GM12878 (cell line): ENCODE results near the gene AFMID. TPM values are rescaled to one million over a fixed set of nuclear protein-coding genes. Genes with fewer than 3 reads are reported as not detected.

Experiments
- CREB1 ChIP-seq: IDR thresholded peaks from 2 replicates; pipeline ENCODE4 v1.6.1; 2012; ENCODE audit warnings: low read depth, mild to moderate bottlenecking, inconsistent platforms
- ESRRA ChIP-seq: IDR thresholded peaks from 2 replicates; pipeline ENCODE4 v1.6.1; 2012; ENCODE audit warnings: mild to moderate bottlenecking, low read length, improper control_type of control experiment
- EZH2 ChIP-seq: IDR thresholded peaks from 2 replicates; pipeline ENCODE4 v1.6.1; 2012; ENCODE audit warnings: low read depth, mild to moderate bottlenecking, control low read depth, inconsistent platforms, low read length, borderline replicate concordance; ENCODE audit not compliant: control insufficient read depth
- NR2F1 ChIP-seq: fragments of 450-650 bp; conservative IDR thresholded peaks from 2 replicates; pipeline ENCODE4 v1.6.1; 2017; ENCODE audit warnings: mild to moderate bottlenecking
- NRF1 ChIP-seq: conservative IDR thresholded peaks from 2 replicates; pipeline ENCODE4 v1.6.1; 2011; ENCODE audit warnings: mild to moderate bottlenecking, low read depth, low read length, improper control_type of control experiment
- RAD51 ChIP-seq: fragments of 450-650 bp; IDR thresholded peaks from 2 replicates; pipeline ENCODE4 v1.6.1; 2016; ENCODE audit warnings: moderate library complexity, mild to moderate bottlenecking, inconsistent platforms
- RCOR1 ChIP-seq: conservative IDR thresholded peaks from 2 replicates; pipeline ENCODE4 v1.6.1; 2012; ENCODE audit warnings: low read depth, low read length, improper control_type of control experiment
- RUNX3 ChIP-seq: IDR thresholded peaks from 2 replicates; pipeline ENCODE4 v1.6.1; 2012; ENCODE audit warnings: low read length, inconsistent platforms
- SREBF1 ChIP-seq: IDR thresholded peaks from 2 replicates; pipeline ENCODE4 v1.6.1; 2012; ENCODE audit warnings: mild to moderate bottlenecking, low read length
- SREBF2 ChIP-seq: IDR thresholded peaks from 2 replicates; pipeline ENCODE4 v1.6.1; 2012; ENCODE audit warnings: mild to moderate bottlenecking, low read length
- TAF1 ChIP-seq: IDR thresholded peaks from 2 replicates; pipeline ENCODE4 v1.6.1; 2011; ENCODE audit warnings: mild to moderate bottlenecking, low read depth, low read length, borderline replicate concordance
- TARDBP ChIP-seq: IDR thresholded peaks from 2 replicates; pipeline ENCODE4 v1.6.1; 2016; ENCODE audit warnings: borderline replicate concordance
- polyA plus RNA-seq, 11 experiments: library from polyadenylated mRNA; depleted of rRNA in 4 of 11; unstranded in 6 of 11; stranded (reverse) in 5 of 11; fragments of >200 nt; fragmentation: Nextera tagmentation in 4 of 11; fragmentation: Illumina TruSeq in 1 of 11; extraction: Ambion mirVana in 4 of 11; extraction: Trizol in 1 of 11; gene quantifications; 1 replicate in 1 of 11; 2 replicates in 10 of 11; pipeline versions ENCODE4 v1.2.1 to v1.2.3, GENCODE V29; 2011 to 2016; ENCODE audit warnings: inconsistent platforms in 2 of 11, missing spikeins in 2 of 11, low read depth in 1 of 11
- total RNA-seq, 4 experiments: library from RNA; depleted of rRNA in 3 of 4; stranded (reverse); fragments of >200 nt in 3 of 4; fragmentation: Illumina TruSeq in 1 of 4; extraction: Trizol in 1 of 4; gene quantifications; 2 replicates each; pipeline versions ENCODE4 v1.2.1 to v1.2.3, GENCODE V29; 2013 to 2021
- TF ChIP-seq, protein P1 (sequence below): IDR thresholded peaks from 2 replicates; pipeline ENCODE4 v1.6.1; 2012; ENCODE audit warnings: improper control_type of control experiment, low read depth, low read length; ENCODE audit not compliant: insufficient replicate concordance
- TF ChIP-seq, protein P2 (sequence below): IDR thresholded peaks from 2 replicates; pipeline ENCODE4 v1.6.1; 2012; ENCODE audit warnings: low read depth, low read length, improper control_type of control experiment
- TF ChIP-seq, protein P3 (sequence below): fragments of 450-650 bp; IDR thresholded peaks from 2 replicates; pipeline ENCODE4 v1.6.1; 2017; ENCODE audit warnings: mild to moderate bottlenecking, low read depth, inconsistent platforms; ENCODE audit not compliant: poor library complexity, severe bottlenecking
- TF ChIP-seq, protein P4 (sequence below): fragments of 450-650 bp; formaldehyde crosslinking; IDR thresholded peaks from 2 replicates; pipeline ENCODE4 v1.4.0; 2022; ENCODE audit warnings: mild to moderate bottlenecking, moderate library complexity
- TF ChIP-seq, protein P5 (sequence below): IDR thresholded peaks from 2 replicates; pipeline ENCODE4 v1.6.1; 2011; ENCODE audit warnings: low read depth, low read length, improper control_type of control experiment, borderline replicate concordance

Gene AFMID
- total and polyA plus RNA-seq, 10 of the 15 experiments (the other 5 are each of a cell fraction or from before 2014, with no cell fraction given), result 36.1 to 98.8 (median 51.6) TPM

DNA sequence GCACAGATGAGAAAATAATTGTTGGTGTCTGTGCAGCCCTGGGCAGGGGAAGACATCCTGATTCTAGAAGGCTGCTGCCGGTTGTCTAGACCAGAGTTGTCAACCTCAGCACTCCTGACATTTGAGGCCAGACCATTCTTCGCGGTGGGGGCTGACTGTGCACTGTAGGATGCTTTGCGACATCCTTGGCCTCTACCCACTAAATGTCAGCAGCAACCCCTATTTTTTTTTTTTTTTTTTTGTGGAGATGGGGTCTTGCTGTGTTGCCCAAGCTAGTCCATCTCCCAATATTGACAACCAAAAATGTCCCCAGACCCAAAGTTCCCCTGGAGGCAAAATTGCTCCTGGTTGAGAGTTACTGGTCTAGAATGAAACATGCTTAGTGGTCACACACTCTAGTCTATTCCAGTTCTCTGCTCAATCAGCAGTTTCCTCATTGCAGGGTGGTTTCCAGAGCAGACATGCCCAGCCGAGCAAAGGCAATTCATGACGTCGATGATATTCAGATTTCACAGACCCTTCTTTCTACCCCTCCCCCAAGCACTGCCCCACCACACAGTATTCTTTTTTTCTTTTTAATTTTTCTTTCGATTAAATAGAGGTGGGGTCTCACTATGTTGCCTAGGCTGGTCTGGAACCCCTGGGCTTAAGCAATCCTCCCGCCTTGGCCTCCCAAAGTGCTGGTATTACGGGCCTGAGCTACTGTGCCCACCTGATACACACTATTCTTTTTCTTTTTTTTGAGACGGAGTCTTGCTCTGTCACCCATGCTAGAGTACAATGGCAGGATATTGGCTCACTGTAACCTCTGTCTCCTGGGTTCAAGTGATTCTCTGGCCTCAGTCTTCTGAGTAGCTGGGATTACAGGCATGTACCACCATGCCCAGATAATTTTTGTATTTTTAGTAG lies 32.0 kb upstream of the AFMID start (continued):
- TF ChIP-seq, protein P1, sequence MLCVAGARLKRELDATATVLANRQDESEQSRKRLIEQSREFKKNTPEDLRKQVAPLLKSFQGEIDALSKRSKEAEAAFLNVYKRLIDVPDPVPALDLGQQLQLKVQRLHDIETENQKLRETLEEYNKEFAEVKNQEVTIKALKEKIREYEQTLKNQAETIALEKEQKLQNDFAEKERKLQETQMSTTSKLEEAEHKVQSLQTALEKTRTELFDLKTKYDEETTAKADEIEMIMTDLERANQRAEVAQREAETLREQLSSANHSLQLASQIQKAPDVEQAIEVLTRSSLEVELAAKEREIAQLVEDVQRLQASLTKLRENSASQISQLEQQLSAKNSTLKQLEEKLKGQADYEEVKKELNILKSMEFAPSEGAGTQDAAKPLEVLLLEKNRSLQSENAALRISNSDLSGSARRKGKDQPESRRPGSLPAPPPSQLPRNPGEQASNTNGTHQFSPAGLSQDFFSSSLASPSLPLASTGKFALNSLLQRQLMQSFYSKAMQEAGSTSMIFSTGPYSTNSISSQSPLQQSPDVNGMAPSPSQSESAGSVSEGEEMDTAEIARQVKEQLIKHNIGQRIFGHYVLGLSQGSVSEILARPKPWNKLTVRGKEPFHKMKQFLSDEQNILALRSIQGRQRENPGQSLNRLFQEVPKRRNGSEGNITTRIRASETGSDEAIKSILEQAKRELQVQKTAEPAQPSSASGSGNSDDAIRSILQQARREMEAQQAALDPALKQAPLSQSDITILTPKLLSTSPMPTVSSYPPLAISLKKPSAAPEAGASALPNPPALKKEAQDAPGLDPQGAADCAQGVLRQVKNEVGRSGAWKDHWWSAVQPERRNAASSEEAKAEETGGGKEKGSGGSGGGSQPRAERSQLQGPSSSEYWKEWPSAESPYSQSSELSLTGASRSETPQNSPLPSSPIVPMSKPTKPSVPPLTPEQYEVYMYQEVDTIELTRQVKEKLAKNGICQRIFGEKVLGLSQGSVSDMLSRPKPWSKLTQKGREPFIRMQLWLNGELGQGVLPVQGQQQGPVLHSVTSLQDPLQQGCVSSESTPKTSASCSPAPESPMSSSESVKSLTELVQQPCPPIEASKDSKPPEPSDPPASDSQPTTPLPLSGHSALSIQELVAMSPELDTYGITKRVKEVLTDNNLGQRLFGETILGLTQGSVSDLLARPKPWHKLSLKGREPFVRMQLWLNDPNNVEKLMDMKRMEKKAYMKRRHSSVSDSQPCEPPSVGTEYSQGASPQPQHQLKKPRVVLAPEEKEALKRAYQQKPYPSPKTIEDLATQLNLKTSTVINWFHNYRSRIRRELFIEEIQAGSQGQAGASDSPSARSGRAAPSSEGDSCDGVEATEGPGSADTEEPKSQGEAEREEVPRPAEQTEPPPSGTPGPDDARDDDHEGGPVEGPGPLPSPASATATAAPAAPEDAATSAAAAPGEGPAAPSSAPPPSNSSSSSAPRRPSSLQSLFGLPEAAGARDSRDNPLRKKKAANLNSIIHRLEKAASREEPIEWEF, result peak; percentile 25
- TF ChIP-seq EZH2 (no peak), TARDBP (no peak), ESRRA (peak; percentile 70; the same call in 1 of the 2 replicates), SREBF1 (peak; percentile 95), CREB1 (peak; percentile 89), SREBF2 (no peak), NRF1 (no peak), TAF1 (no peak; the same call in 1 of the 2 replicates), RCOR1 (peak; percentile 91; the same call in 1 of the 2 replicates), NR2F1 (no peak; the same call in 1 of the 2 replicates), RAD51 (0 out of 2 replicates have a peak, but pooled peaks have one; percentile 21), RUNX3 (peak; percentile 95)
- TF ChIP-seq, protein P2, sequence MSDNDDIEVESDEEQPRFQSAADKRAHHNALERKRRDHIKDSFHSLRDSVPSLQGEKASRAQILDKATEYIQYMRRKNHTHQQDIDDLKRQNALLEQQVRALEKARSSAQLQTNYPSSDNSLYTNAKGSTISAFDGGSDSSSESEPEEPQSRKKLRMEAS, result peak; percentile 70; the same call in 1 of the 2 replicates
- TF ChIP-seq, protein P3, sequence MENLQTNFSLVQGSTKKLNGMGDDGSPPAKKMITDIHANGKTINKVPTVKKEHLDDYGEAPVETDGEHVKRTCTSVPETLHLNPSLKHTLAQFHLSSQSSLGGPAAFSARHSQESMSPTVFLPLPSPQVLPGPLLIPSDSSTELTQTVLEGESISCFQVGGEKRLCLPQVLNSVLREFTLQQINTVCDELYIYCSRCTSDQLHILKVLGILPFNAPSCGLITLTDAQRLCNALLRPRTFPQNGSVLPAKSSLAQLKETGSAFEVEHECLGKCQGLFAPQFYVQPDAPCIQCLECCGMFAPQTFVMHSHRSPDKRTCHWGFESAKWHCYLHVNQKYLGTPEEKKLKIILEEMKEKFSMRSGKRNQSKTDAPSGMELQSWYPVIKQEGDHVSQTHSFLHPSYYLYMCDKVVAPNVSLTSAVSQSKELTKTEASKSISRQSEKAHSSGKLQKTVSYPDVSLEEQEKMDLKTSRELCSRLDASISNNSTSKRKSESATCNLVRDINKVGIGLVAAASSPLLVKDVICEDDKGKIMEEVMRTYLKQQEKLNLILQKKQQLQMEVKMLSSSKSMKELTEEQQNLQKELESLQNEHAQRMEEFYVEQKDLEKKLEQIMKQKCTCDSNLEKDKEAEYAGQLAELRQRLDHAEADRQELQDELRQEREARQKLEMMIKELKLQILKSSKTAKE, result peak; percentile 99
- TF ChIP-seq, protein P4, sequence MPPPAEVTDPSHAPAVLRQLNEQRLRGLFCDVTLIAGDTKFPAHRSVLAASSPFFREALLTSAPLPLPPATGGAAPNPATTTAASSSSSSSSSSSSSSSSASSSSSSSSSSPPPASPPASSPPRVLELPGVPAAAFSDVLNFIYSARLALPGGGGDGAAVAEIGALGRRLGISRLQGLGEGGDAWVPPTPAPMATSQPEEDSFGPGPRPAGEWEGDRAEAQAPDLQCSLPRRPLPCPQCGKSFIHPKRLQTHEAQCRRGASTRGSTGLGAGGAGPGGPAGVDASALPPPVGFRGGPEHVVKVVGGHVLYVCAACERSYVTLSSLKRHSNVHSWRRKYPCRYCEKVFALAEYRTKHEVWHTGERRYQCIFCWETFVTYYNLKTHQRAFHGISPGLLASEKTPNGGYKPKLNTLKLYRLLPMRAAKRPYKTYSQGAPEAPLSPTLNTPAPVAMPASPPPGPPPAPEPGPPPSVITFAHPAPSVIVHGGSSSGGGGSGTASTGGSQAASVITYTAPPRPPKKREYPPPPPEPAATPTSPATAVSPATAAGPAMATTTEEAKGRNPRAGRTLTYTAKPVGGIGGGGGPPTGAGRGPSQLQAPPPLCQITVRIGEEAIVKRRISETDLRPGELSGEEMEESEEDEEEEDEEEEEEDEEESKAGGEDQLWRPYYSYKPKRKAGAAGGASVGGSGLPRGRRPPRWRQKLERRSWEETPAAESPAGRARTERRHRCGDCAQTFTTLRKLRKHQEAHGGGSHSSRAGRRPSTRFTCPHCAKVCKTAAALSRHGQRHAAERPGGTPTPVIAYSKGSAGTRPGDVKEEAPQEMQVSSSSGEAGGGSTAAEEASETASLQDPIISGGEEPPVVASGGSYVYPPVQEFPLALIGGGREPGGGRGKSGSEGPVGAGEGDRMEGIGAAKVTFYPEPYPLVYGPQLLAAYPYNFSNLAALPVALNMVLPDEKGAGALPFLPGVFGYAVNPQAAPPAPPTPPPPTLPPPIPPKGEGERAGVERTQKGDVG (CRISPR knock-in tag), result no peak
- TF ChIP-seq, protein P5, sequence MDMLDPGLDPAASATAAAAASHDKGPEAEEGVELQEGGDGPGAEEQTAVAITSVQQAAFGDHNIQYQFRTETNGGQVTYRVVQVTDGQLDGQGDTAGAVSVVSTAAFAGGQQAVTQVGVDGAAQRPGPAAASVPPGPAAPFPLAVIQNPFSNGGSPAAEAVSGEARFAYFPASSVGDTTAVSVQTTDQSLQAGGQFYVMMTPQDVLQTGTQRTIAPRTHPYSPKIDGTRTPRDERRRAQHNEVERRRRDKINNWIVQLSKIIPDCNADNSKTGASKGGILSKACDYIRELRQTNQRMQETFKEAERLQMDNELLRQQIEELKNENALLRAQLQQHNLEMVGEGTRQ, result no peak
